Suprapubic skin (tissue), 4 donors: ENCODE data around the gene BAG3. TPM values are rescaled to one million over a fixed set of nuclear protein-coding genes. Genes with fewer than 3 reads are reported as not detected.

Source experiments
- DNase-seq, 2 donors: peaks; one replicate each; pipeline ENCODE4 v3.0.0-alpha.2; 2019; ENCODE audit warnings: low spot score in 2 of 2
- H3K27ac ChIP-seq: fragments of 200-600 bp; sonication (generic); one replicate; pipeline ENCODE4 v1.5.1; 2019
- H3K27me3 ChIP-seq: fragments of 200-600 bp; sonication (generic); one replicate; pipeline ENCODE4 v1.5.1; 2019
- H3K36me3 ChIP-seq: fragments of 200-600 bp; sonication (generic); one replicate; pipeline ENCODE4 v1.5.1; 2019
- H3K4me1 ChIP-seq: fragments of 200-600 bp; sonication (generic); one replicate; pipeline ENCODE4 v1.5.1; 2019
- H3K4me3 ChIP-seq: fragments of 200-600 bp; sonication (generic); one replicate; pipeline ENCODE4 v1.5.1; 2019; ENCODE audit warnings: mild to moderate bottlenecking
- H3K9me3 ChIP-seq: fragments of 200-600 bp; sonication (generic); one replicate; pipeline ENCODE4 v1.5.1; 2019
- CTCF ChIP-seq, 2 donors: fragments of 200-600 bp in 1 of 2; fragments of 450-650 bp in 1 of 2; sonication (generic) in 1 of 2; IDR thresholded peaks; one replicate each; pipeline ENCODE4 v1.5.1; 2016 to 2019; ENCODE audit warnings: antibody characterized with exemption in 2 of 2, mild to moderate bottlenecking in 1 of 2, moderate library complexity in 1 of 2
- EP300 ChIP-seq: sonication (generic); formaldehyde crosslinking; IDR thresholded peaks from one replicate; pipeline ENCODE4 v1.6.1; 2017; ENCODE audit warnings: antibody characterized with exemption
- POLR2A ChIP-seq, 2 donors: fragments of 450-650 bp; IDR thresholded peaks; one replicate each; pipeline ENCODE4 v1.6.1; 2017; ENCODE audit warnings: antibody characterized with exemption in 2 of 2, mild to moderate bottlenecking in 2 of 2, moderate library complexity in 2 of 2
- POLR2AphosphoS5 ChIP-seq, 3 donors: sonication (generic); formaldehyde crosslinking; IDR thresholded peaks; one replicate each; pipeline ENCODE4 v1.6.1; 2017; ENCODE audit warnings: antibody characterized with exemption in 3 of 3
- WGBS: methylation state at CpG from one replicate; pipeline ENCODE4 v1.1.5; 2018; 5-methylcytosine and 5-hydroxymethylcytosine counted together
- total RNA-seq, 4 donors: library from RNA; depleted of rRNA; stranded (reverse); fragments of >200 nt; gene quantifications; one replicate each; pipeline ENCODE4 v1.1.0, GENCODE V29; 2016

The BAG3 gene
- total RNA-seq, 4 donors from 2014 or later, result 75.0 to 86.4 (median 78.0) TPM

GRCh38 chr10:119715628-119716505 lies 64.7 kb downstream of the BAG3 start:
- 69% methylated on average over 8 of the region's 8 CpGs for WGBS
- H3K4me3 ChIP-seq, result no peak overlapping the region
- H3K4me1 ChIP-seq, result no peaks in the 10 kb centered on the region
- no peak for DNase-seq
- H3K27ac ChIP-seq, result no peak overlapping the region
- TF ChIP-seq CTCF (IDR thresholded peaks at IDR 0.05) (no peak), POLR2AphosphoS5 (IDR thresholded peaks at IDR 0.05) (no peak), EP300 (no peak), POLR2A (IDR thresholded peaks at IDR 0.05) (no peak)
- H3K27me3 ChIP-seq, result no peaks in the 10 kb centered on the region
- H3K36me3 ChIP-seq, result no peaks in the 10 kb centered on the region
- no peaks in the 10 kb centered on the region for H3K9me3 ChIP-seq

- WGBS, result 84% methylated on average over 2 of the region's 2 CpGs
- Histone ChIP-seq H3K9me3 (no peaks in the 10 kb centered on the region), H3K36me3 (no peaks in the 10 kb centered on the region), H3K27ac (no peak overlapping the region), H3K4me1 (peaks cover 33% of the 10 kb centered on the region), H3K27me3 (no peaks in the 10 kb centered on the region), H3K4me3 (no peak overlapping the region)
- TF ChIP-seq POLR2AphosphoS5 (IDR thresholded peaks at IDR 0.05), result no peak
- no peak for TF ChIP-seq POLR2A (IDR thresholded peaks at IDR 0.05)
- TF ChIP-seq EP300, result no peak
- DNase-seq, result no peak
Observed at GRCh38 chr10:119723161-119723560, 72.0 kb downstream of the BAG3 start.

- Histone ChIP-seq H3K4me3 (no peak overlapping the region), H3K27ac (no peak overlapping the region), H3K36me3 (no peaks in the 10 kb centered on the region), H3K27me3 (no peaks in the 10 kb centered on the region), H3K9me3 (no peaks in the 10 kb centered on the region), H3K4me1 (peaks cover 36% of the 10 kb centered on the region)
- 83% methylated on average over 3 of the region's 3 CpGs for WGBS
- DNase-seq, result no peak
- no peak for TF ChIP-seq POLR2AphosphoS5 (IDR thresholded peaks at IDR 0.05)
Observed at GRCh38 chr10:119723624-119724023, 72.4 kb downstream of the BAG3 start.

GRCh38 chr10:119724593-119725516 lies 73.7 kb downstream of the BAG3 start:
- Histone ChIP-seq H3K36me3 (no peaks in the 10 kb centered on the region), H3K4me1 (peaks cover 43% of the 10 kb centered on the region), H3K4me3 (peak overlapping the region; percentile 79), H3K27me3 (no peaks in the 10 kb centered on the region), H3K9me3 (no peaks in the 10 kb centered on the region), H3K27ac (peak overlapping the region; percentile 91)
- 31% methylated on average over 19 of the region's 21 CpGs for WGBS
- no peak for TF ChIP-seq POLR2A (IDR thresholded peaks at IDR 0.05)
- TF ChIP-seq EP300, result no peak
- no peak for TF ChIP-seq POLR2AphosphoS5 (IDR thresholded peaks at IDR 0.05)
- TF ChIP-seq CTCF (IDR thresholded peaks at IDR 0.05), result no peak
- no peak for DNase-seq

- H3K4me3 ChIP-seq, result peak overlapping the region; percentile 79
- peak overlapping the region; percentile 91 for H3K27ac ChIP-seq
- H3K27me3 ChIP-seq, result no peaks in the 10 kb centered on the region
- no peaks in the 10 kb centered on the region for H3K36me3 ChIP-seq
- no peak for DNase-seq
- peaks cover 43% of the 10 kb centered on the region for H3K4me1 ChIP-seq
- peak in 1 of 2 donors; percentile 49 for TF ChIP-seq POLR2A (IDR thresholded peaks at IDR 0.05)
- TF ChIP-seq POLR2AphosphoS5 (IDR thresholded peaks at IDR 0.05), result peak in 1 of 3 donors; percentile 74
- no peak for TF ChIP-seq CTCF (IDR thresholded peaks at IDR 0.05)
- TF ChIP-seq EP300, result no peak
- H3K9me3 ChIP-seq, result no peaks in the 10 kb centered on the region
- WGBS, result 0% methylated on average over 19 of the region's 32 CpGs
Observed at GRCh38 chr10:119725517-119725827, 74.3 kb downstream of the BAG3 start.
